Common myeloid progenitor, CD34-positive (primary cell): ENCODE results near the gene MMD.

Experiments
- CTCF ChIA-PET: fragments of 350-600 bp; sonication (Branson Sonifier 250); formaldehyde crosslinking; loops from one replicate; lab custom pipeline; 2021; ENCODE audit warnings: antibody characterized with exemption; lab: Charles Lee
- POLR2A ChIA-PET: fragments of 350-600 bp; sonication (Branson Sonifier 250); formaldehyde crosslinking; loops from one replicate; lab custom pipeline; 2021; ENCODE audit warnings: antibody characterized with exemption; lab: Charles Lee
- DNase-seq, 3 donors: peaks; one replicate each; pipeline versions ENCODE4 v3.0.0 to v3.0.0-alpha.2; 2013
- H3K27ac ChIP-seq, 2 experiments: 1 replicate in 1 of 2; 2 replicates in 1 of 2; pipeline ENCODE4 v1.7.0; 2013; ENCODE audit warnings: inconsistent platforms in 2 of 2, low read length in 2 of 2, mild to moderate bottlenecking in 2 of 2, low read depth in 1 of 2, moderate library complexity in 1 of 2; ENCODE audit not compliant: severe bottlenecking in 2 of 2, insufficient read depth in 1 of 2, poor library complexity in 1 of 2
- H3K27me3 ChIP-seq, 5 experiments: replicated peaks in 2 of 5; 1 replicate in 3 of 5; 2 replicates in 2 of 5; pipeline versions ENCODE4 v1.6.1 to v1.7.0; 2013; ENCODE audit warnings: low read length in 4 of 5, mild to moderate bottlenecking in 2 of 5, moderate library complexity in 2 of 5, inconsistent platforms in 1 of 5; ENCODE audit not compliant: insufficient read depth in 5 of 5, control insufficient read depth in 4 of 5
- H3K36me3 ChIP-seq, 4 experiments: 1 replicate in 2 of 4; 2 replicates in 2 of 4; pipeline versions ENCODE4 v1.6.1 to v1.7.0; 2013; ENCODE audit warnings: low read length in 3 of 4, control low read depth in 1 of 4, mild to moderate bottlenecking in 1 of 4; ENCODE audit not compliant: control insufficient read depth in 4 of 4, insufficient read depth in 4 of 4
- H3K4me1 ChIP-seq, 4 experiments: 1 replicate in 3 of 4; 2 replicates in 1 of 4; pipeline versions ENCODE4 v1.6.1 to v1.7.1; 2013; ENCODE audit warnings: low read length in 3 of 4, mild to moderate bottlenecking in 3 of 4, control low read depth in 1 of 4, inconsistent platforms in 1 of 4, moderate library complexity in 1 of 4; ENCODE audit not compliant: control insufficient read depth in 4 of 4, insufficient read depth in 4 of 4; ENCODE audit errors: control extremely low read depth in 1 of 4
- H3K4me3 ChIP-seq, 7 experiments: 1 replicate in 4 of 7; 2 replicates in 3 of 7; pipeline versions ENCODE4 v1.5.1 to v1.7.0; 2013; ENCODE audit warnings: mild to moderate bottlenecking in 7 of 7, low read length in 6 of 7, moderate library complexity in 6 of 7, inconsistent platforms in 2 of 7, low read depth in 2 of 7, control low read depth in 1 of 7; ENCODE audit not compliant: insufficient read depth in 4 of 7, control insufficient read depth in 1 of 7; ENCODE audit errors: extremely low read depth in 1 of 7
- H3K9me3 ChIP-seq, 5 experiments: 1 replicate in 4 of 5; 2 replicates in 1 of 5; pipeline versions ENCODE4 v1.6.1 to v1.7.1; 2013; ENCODE audit warnings: low read length in 4 of 5, mild to moderate bottlenecking in 2 of 5, inconsistent platforms in 1 of 5, low read depth in 1 of 5, moderate library complexity in 1 of 5; ENCODE audit not compliant: control insufficient read depth in 4 of 5, insufficient read depth in 2 of 5; ENCODE audit errors: control extremely low read depth in 1 of 5
- WGBS: methylation state at CpG from one replicate; pipeline ENCODE4 v1.1.5; 2013; ENCODE audit not compliant: insufficient coverage; 5-methylcytosine and 5-hydroxymethylcytosine counted together

The MMD gene

DNA sequence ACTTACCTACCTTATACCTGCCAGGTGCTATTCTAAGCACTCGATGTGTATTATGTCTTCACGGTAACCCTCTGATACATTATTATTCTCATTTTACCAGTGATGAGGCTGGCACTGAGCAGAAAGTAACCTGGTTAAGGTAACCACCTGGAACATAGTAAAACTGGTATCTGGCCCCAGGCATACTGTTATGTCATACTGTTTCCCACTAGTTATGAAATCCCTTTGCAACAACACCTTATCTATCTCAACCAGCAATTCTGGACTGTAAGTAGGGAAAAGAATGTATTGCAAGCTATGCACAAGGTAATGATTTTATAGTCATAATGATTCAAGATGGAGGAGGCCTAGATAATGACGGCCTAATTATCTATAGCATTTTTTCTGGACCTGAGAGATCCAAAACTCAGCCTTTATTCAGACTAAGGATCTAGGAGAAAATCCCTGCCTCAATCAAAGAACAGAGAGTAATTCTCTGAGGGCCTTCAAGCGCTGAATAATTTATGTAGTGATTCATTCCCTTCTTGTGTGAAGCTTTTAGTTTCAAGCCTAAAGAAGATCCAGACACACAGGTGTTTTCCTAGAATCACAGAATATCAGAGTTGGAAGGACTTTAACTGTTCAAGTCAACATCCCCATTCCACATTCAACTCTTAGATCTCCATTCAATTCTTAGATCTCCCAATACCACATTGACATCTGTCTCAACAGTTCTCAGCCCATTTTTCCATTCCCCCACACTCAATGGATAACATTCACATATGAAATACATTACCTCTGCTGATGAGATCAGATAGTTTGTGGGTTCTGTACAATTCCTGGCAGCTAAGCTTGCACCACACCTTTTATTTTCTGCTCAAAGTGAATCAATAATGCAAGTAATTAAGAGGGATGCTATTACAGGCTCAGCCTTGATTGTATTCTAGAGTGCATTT is 14.9 kb upstream of the MMD start:
- ChIA-PET CTCF (interaction anchor here (0.7 kb wide), 1 partner anchor 220 kb away, joined by 3 read pairs; no protein-coding TSS in a partner anchor), POLR2A (no interaction called here)
- Histone ChIP-seq H3K27ac (no peak overlapping the region), H3K36me3 (no peaks in the 10 kb centered on the region), H3K4me3 (peak overlapping the region in 1 of 7 experiments; percentile 24), H3K27me3 (no peaks in the 10 kb centered on the region), H3K9me3 (no peaks in the 10 kb centered on the region), H3K4me1 (peaks cover 0 to 17% (median 13%) of the 10 kb centered on the region in 4 experiments)
- DNase-seq: no peak
- 93% methylated on average over 3 of the region's 4 CpGs for WGBS

DNA sequence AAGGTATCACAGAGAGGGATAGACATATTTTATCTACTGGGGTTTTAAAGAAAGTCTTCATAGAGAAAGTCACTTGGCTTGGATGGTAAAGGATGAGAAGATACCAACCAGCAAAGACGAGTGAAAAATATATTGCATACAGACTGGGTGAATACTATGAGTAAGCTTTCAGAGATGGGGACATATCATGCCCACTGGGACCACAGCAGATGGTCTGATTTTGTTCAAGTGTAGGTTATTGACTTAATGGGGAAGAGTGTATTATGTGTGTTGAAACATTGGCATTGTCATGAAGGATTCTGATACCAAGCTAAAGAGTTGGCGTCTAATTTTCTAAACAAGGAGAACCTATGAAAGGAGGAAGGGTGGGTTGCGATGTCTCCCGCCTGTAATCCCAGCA is 13.8 kb upstream of the MMD start:
- 97% methylated on average over 3 of the region's 4 CpGs for WGBS
- ChIA-PET CTCF (no interaction called here), POLR2A (no interaction called here)
- H3K36me3 ChIP-seq: no peaks in the 10 kb centered on the region
- peaks cover 0 to 19% (median 15%) of the 10 kb centered on the region in 4 experiments for H3K4me1 ChIP-seq
- H3K27me3 ChIP-seq: no peaks in the 10 kb centered on the region
- no peak overlapping the region for H3K4me3 ChIP-seq
- no peaks in the 10 kb centered on the region for H3K9me3 ChIP-seq
- no peak for DNase-seq
- H3K27ac ChIP-seq: no peak overlapping the region

DNA sequence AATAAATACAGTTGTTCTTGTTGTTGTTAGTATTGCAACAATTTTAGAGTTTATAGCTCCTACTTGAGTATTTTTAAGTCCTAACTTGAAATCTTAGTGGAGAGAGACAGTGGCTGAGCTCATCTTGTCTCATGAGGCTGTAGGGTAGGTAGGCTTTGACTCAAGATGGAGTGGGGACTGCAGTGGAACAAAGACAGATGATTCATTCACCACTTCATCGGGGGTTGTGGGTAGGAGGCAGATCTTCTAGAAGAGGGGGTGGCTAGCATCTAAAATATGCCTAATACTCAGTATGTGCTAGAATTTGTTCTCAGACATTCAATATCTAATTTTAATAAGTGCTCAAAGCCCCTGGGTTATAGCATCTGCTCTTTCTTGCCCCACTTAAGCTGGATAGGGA is 13.1 kb upstream of the MMD start:
- WGBS: no CpG with 5 or more reads among the region's 1 CpG
- no peak overlapping the region for H3K4me3 ChIP-seq
- POLR2A ChIA-PET: no interaction called here
- no peak for DNase-seq
- H3K27me3 ChIP-seq: no peaks in the 10 kb centered on the region
- no peak overlapping the region for H3K27ac ChIP-seq
- CTCF ChIA-PET: no interaction called here
- peaks cover 0 to 20% (median 15%) of the 10 kb centered on the region in 4 experiments for H3K4me1 ChIP-seq
- no peaks in the 10 kb centered on the region for H3K9me3 ChIP-seq
- H3K36me3 ChIP-seq: no peaks in the 10 kb centered on the region

DNA sequence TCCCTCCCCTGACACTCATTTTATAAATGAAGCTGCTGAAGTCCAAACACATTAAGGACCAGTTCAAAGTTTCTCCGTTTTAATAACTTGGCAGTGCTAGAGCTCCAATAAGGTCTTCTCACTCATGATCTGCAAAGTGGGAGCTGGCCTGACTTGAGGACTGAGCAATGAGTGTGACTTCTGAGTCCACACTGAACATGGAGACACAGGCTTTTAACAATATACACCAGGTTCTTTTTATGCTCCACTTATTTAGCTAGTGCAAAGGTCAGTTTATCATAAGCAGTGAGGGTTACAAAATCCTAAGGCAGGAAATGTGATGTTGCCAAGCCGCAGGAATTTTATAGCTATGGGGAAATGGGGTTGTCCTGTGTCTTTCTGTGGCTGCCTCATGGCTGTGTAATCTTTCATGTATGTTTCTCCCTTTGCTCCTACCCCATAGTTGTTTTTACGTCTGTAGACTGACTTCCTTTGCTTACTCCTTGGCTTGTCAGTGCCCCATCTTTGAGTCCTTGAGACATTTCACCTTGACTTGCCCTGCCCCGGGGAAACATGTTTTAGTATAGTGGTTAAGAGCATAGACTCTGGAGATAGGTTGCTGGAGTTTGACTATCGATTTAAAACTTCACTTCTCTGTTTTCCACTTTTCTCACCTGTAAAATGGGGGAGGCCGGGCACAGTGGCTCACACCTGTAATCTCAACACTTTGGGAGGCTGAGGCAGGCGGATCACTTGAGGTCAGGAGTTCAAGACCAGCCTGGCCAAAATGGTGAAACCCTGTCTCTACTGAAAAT is 12.2 kb upstream of the MMD start:
- 87% methylated on average over 7 of the region's 7 CpGs for WGBS
- no peak for DNase-seq
- H3K27ac ChIP-seq: no peak overlapping the region
- ChIA-PET CTCF (no interaction called here), POLR2A (no interaction called here)
- H3K4me3 ChIP-seq: no peak overlapping the region
- H3K36me3 ChIP-seq: no peaks in the 10 kb centered on the region
- H3K9me3 ChIP-seq: no peaks in the 10 kb centered on the region
- H3K27me3 ChIP-seq: no peaks in the 10 kb centered on the region
- peaks cover 0 to 20% (median 15%) of the 10 kb centered on the region in 4 experiments for H3K4me1 ChIP-seq

DNA sequence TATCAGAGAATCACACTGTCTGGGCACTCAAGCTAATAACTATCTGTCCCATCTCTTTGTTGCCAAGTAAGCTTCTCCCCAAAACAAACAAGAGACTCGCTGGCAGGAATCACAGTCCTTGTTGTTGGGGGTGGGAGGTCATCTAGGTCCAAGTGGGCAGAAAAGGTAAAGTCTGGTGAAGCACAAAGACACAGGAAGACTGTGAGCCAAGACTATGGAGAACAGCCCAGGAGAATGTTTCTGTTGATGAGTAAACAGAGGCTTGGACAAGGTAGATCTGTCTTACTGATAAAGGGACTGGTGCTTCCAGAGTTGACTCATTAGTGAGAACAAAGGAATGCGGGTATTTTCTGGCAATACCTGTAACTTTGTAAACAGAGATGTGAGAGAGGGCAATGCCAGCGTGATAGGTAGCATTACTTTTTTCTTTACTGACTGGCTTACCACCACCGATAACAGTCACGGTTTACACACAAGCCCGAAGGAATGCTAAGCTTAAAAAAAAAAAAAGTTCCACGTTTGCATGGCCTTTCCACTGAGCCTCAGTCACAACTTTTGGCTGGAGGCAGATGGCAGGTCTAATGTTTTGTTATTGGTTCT is 11.5 kb upstream of the MMD start:
- WGBS: 92% methylated on average over 6 of the region's 7 CpGs
- peaks cover 0 to 20% (median 15%) of the 10 kb centered on the region in 4 experiments for H3K4me1 ChIP-seq
- H3K9me3 ChIP-seq: no peaks in the 10 kb centered on the region
- CTCF ChIA-PET: interaction anchor here (1.0 kb wide), 2 partner anchors 9 to 11 kb away, joined by 3 read pairs; no protein-coding TSS in a partner anchor
- POLR2A ChIA-PET: no interaction called here
- H3K36me3 ChIP-seq: no peaks in the 10 kb centered on the region
- H3K27me3 ChIP-seq: no peaks in the 10 kb centered on the region
- H3K4me3 ChIP-seq: no peak overlapping the region
- DNase-seq: no peak
- no peak overlapping the region for H3K27ac ChIP-seq

DNA sequence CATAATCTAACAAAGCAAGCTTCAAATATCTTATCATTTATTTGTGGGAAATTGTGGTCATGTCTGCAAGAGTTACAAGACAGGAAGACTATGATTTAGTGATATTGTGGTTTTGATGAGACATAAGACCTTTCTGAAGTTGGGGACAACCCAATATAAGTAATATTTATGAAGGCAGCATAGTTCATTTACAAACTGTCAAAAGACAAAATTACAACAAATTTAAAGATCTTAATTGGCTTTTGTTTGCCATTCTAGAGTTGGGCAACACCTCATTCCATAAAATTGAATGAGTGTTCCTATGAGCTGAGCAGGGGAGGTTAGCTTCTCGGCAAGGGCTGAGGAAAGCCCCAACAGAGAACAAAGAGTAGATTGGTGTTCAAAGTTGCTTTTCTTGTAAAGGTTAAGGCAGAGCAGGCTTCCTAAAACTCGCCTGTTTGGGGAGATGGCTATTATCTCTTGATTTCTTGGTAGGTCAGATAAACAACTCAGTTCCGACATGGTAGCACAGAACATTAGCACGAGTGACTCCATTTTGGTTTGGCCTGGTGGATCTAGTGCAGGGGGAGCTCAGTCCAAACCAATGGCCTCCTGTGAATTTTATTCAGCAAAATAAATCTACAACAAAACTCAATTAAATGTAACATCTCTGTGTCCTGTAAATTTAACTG is 10.9 kb upstream of the MMD start:
- Histone ChIP-seq H3K27ac (no peak overlapping the region), H3K27me3 (no peaks in the 10 kb centered on the region), H3K36me3 (no peaks in the 10 kb centered on the region), H3K4me3 (no peak overlapping the region), H3K9me3 (no peaks in the 10 kb centered on the region), H3K4me1 (peaks cover 0 to 18% (median 14%) of the 10 kb centered on the region in 4 experiments)
- peak; percentile 29 to 78 (median 53) for DNase-seq
- 100% methylated on average over 2 of the region's 4 CpGs for WGBS
- CTCF ChIA-PET: interaction anchor here (1.0 kb wide), 2 partner anchors 10 kb away, joined by 3 read pairs; no protein-coding TSS in a partner anchor
- POLR2A ChIA-PET: no interaction called here
